HG03097 (cell line): Measurements from ENCODE around the gene PDHX.
"Not testable (repeated sequence)": the region's sequence is repeated elsewhere in the genome, so short reads cannot be mapped to it uniquely, and the experiment has no call there.

Source experiments
- ATAC-seq: cut with Tn5 transposase; IDR thresholded peaks from one replicate; pipeline ENCODE4 v1.9.1; 2021; ENCODE audit not compliant: unreplicated experiment, low FRiP score

Gene PDHX

GRCh38 chr11:34909955-34910354, 6.5 kb upstream of the PDHX start:
- no peak for ATAC-seq

GRCh38 chr11:34910817-34911216, 5.6 kb upstream of the PDHX start:
- no peak for ATAC-seq

- no peak for ATAC-seq
Observed at GRCh38 chr11:34911676-34912075, 4.7 kb upstream of the PDHX start.

GRCh38 chr11:34913556-34913955, 2.9 kb upstream of the PDHX start:
- ATAC-seq = not testable (repeated sequence)

DNA sequence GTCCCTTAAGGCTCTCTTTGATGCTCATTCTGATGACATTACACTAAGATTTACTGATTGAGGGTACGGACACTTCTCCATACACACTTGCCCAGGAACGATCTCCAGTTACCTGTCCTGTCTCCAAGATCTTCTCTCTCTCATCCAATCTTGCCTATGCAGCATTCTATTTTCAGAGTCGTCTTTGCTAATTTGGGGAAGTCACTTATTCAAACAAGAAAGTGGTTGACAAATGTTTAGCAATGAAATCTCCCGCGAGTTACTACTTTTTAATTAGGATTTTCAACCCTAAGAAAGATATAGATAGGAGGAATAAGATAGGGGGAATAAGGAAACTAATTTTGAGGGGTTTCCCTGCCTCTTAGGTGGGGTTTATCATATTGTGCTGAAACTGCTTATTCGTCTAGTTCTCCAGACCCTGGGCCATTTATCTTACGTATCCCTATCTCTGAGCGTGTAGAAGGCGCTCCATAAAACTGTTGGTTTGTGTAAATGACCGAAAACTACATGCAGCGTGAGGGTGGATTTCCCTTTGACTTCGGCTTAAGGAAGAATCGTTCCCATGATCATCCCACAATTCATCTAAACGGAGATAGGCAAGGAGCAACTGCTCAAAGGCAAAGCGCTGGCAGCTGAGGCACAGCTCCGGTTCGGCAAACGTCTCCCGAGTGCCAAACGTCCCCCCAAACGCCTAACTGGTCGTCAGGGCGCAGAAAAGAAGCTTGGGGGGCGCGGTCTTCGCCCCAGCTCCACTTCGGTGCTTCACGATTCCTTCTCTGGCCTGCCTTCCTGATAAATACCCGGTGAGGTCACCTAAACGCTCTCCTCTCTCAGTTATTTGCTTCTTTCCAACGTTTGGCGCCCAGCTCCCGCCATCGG, 1.0 kb upstream of the PDHX start:
- ATAC-seq = no peak

DNA sequence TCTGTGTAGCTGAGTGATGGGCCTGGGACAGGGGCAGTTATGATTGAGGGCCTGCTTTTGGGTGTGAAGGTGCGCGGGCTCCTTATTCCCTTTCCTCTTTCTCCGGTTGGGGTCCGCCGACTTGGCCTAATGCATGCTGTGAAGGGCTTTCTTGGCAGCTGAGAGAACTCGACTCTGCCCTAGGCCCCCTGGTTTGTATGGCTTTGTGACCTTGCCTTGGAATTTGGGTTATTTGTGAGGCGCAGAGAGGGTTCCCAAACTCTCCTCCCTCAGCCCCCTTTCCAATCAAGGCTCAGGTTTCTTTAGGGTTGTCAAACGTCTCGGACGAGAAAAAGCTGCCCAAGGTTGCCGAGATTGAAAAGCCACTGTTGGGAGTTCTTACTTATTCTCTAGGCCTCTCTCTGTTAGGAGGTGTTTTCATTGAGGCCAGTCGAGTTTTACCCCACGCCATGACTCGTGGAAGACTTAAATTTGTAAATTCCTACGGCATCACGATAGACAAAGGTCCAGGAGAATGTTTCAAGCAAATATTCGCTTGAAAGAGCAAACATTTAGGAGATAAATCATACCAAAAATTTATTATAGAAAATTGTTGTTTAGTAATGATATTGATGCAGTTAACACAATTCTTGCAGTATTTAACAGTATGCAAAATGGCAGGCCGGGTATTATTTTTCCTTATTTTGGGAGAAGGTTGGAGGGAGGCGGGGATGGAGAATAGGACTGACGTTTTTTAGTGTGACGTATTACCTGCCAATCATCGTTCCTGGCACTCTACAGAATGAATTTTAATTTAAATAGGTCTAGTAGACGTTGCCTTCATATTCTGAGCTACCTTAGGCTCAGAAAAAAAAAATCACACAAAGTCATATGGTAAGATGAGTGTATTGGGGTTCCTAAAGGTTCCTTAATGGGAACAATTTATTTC, 689 bp downstream of the PDHX start:
- no peak for ATAC-seq

DNA sequence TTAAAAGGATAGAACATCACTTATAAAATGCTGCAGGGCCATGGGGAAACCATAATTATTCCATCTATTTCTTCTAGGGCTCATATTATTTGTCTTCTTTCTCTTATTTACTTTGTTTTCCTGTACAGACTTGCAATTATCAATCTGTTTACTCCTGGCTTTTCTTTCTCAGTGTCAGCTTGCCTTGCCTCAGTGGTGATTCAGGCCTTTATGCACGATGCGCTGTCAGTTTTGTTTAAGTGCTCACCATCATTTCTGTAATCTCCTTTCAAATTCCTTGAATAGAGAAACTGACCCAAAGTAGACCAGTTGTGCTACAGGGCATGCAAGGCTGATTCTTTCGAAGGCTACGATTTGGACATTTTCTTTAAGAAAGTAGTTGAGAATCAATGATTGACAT, 4.7 kb downstream of the PDHX start:
- ATAC-seq = no peak

DNA sequence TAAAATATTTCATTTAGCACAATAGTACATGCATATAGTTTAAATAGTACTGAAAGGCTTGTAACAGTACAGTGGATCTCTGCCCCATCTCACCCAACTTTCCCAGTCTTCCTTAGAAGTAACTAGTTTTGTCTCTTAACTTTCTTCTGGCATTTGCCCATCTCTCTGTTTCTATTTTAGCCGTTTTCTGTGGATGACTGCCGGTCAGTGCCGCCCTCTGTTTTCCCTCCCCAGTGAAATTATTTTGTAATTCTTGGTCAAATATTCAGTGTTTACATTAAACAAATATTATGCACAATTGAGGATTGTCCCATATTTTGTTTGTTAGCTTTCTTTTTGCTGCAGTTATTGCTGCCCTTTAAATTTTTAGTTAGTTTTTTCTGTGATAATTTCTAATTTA, 8.3 kb downstream of the PDHX start:
- ATAC-seq = no peak

DNA sequence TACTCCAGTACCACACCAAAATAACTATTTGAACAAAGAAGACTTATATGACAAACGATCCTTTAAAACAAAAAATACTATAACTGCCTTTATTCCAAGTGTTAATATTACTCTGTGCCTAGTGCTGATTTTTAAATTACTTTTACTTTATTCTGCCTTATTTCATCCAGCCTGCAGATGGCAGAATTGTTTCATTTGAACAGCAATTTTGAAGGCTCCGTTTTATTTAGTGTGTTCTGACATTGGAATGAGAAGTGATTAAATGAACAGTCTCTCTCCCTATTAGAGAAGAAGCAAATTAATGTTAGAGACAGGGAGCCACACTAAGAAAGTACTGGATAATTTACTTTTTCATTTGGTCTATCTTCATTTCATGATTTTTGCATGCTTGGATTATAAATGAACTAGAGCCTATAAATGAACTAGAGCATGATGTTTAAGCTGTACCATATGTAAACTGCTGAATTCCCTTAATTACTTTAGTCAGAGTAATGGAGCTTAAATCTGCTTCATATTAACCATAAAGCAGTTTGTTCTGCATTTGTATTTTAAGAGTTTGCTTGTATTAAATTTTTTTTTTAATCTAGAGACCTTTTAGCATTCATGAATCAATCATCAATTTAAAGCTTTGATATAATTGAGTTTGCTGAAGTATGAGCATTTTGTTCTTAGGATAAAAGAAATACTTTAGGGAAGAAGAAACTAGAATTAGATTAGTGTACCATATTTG, 9.8 kb downstream of the PDHX start:
- no peak for ATAC-seq

DNA sequence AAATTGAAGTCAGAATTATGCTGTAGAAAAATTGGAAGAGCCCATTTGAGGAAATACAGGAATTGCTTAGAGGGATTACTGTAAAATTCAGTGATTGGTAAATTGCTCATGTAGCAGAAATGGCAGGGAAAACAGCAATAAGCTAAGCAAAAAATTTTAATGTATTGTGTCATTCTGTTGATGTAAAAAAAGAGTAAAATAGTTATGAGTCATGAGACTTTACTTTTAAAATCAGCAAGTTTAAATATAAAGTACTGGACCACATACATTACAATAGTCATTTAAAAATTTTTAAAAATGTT, 10.4 kb downstream of the PDHX start:
- no peak for ATAC-seq

GRCh38 chr11:34928268-34928959, 12.0 kb downstream of the PDHX start:
- no peak for ATAC-seq

DNA sequence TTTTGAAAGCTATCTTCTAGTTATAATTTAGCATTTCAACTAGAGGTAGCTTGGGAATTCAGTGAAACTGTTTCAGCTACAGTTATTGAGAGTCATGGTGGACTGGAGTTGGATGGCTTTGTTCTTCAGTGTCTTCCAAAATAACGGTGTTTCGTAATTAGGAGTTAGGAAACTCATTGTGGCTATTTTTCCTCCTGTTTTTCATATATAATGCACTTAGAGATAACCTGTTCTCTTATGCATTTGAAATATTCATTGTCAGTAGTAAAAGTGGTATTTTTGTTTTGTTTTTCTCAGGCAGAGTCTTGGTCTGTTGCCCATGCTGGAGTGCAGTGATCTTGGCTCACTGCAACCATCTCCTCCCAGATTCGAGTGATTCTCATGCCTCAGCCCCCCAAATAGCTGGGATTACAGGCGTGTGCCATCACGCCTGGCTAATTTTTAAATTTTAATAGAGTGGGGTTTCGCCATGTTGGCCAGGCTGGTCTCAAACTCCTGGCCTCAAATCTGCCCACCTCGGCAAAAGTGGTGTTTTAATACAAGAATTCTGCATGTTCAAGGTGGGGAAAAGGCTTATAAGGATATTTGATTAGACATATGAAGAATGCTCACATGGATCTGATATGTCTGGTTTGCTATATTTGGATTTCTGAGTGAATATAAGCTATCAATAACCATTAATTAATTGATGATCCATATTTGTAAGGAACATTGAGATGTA, 12.7 kb downstream of the PDHX start:
- no peak for ATAC-seq

DNA sequence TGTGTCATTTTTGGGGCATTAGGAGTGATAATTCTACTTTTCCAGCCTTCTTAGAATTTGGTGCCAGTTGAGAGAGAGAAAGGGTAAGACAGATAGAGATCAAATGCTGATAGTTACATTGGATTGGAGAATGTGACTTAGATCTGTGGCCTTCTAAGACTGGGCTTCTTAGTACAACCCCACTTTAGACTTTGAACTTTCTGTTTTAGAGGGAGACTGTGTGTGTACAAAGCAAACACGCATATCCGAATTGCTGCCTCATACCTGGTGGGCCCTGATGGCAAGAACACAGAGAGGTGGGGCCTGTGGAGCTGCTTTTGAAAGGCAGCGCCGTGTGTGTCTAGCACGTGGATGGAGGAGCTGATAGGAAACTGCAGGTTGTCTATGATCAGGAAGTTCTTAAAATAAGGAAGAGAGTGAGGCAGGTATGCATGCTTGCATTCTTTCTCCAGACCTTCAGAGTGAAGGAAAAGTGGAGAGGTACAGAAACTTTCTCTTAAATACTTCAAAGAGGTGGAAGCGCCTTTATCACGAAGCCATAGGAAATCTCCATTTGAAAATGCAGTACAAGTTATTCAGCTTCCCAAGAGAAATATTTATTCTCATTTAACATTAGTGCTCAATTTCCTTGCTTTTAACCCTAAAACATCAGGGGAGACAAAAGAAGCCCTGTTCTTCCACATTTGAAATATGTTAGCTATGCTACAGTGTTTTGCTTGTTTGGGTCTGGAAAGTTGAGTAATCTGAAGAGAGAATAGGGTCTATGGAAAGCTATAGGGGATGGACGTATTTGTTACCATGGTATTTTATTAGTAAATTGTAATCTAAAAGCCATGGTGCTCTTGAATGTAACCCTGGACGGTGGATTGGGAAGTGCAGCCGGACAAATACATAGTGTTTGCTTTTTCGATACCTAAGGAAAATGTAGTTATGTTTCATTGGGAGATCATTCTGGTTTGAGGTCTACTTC, 13.7 kb downstream of the PDHX start:
- no peak for ATAC-seq

- no peak for ATAC-seq
Observed at GRCh38 chr11:34936945-34937629, 20.7 kb downstream of the PDHX start.

GRCh38 chr11:34938611-34939010, 22.2 kb downstream of the PDHX start:
- no peak for ATAC-seq

DNA sequence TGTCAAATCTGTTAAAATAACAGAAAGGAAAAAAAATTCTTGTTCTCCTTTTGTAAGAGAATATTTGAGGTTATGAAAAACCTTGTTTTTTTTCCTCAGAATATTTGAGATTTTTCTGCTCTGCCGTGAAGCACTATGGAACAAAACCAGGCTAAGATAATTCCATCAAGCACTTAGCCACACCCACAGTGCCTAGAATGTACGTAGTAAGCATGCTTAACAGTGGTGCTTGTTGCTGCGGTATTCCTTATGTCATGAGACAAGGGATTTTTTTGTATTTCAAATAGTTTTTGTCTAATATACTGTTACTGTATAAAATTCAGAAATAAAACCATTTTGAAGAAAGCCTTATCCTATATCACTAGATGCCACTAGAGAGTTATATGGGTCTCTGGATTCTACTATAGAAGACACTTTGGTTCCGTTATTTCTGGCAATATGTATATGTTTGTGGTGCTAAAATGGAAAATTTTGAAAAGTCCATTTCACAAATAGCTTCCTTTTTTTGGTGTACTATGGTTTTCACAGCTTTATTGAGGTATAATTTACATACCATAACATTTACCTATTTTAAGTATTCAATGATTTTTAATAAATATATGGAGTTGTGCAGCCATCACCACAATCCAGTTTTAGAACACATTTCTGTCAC, 23.7 kb downstream of the PDHX start:
- no peak for ATAC-seq

DNA sequence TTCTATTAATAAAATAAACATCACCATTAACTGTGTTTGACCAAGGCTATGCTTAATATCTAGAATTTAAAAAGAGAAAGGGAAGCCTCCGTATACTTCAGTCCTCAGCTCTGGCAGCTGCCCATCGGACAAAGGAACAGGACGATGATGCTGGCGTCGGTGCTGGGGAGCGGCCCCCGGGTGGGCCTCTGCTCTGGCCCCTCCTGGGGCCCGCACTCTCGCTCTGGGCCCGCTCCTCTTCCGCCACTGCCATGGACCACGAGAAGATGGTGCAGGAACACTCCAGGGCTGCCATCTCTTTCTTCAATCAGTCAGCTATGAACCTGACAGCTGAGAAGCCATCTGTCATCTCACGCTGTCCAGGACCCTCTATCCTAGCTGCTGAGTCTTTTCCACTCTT, 25.3 kb downstream of the PDHX start:
- no peak for ATAC-seq

DNA sequence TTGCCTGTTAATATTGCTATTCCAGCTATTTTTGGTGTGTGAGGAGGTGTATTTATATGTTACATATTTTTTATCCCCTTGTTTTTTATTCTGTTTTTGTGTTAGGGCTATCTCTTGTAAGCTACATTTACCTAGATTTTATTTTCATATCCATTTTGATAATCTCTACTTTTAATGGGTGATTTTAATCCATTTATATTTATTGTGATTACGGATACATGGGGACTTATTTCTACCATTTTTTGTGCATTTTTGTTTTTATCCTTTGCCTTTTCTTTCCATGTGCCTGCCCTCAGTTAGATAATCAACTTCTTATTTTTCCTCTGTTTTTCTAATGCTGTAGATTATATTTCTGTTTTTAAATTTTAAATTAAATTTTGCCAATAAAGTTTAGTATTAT, 28.3 kb downstream of the PDHX start:
- no peak for ATAC-seq
